ENCODE data around the gene EEFSEC.

GRCh38 chr3:128311441-128311844 lies 158.2 kb downstream of the EEFSEC start:
- TF ChIP-seq CTCF (conservative IDR thresholded peaks at IDR 0.05; ENCODE audit: low read depth, low read length) (no peak), EZH2 (IDR thresholded peaks at IDR 0.05; ENCODE audit: low read length, unreplicated experiment) (no peak)

Data from PC-3 (cell line).